Heart left ventricle (tissue), 16 donors: ENCODE measurements around the gene ZNF860. TPM values are rescaled to one million over a fixed set of nuclear protein-coding genes. Genes with fewer than 3 reads are reported as not detected.
A peak's percentile ranks its signal among the peaks of the same experiment; 100 is the strongest.

Experiments used
- ATAC-seq, 4 donors: fragments of 200-7000 bp; cut with Tn5 transposase; one replicate each; pipeline ENCODE4 v1.9.1; 2020 to 2022; ENCODE audit warnings: moderate library complexity in 4 of 4, mild to moderate bottlenecking in 3 of 4, moderate number of reproducible peaks in 1 of 4
- DNase-seq, 5 donors: peaks; one replicate each; pipeline ENCODE4 v3.0.0-alpha.2; 2020
- H3K27ac ChIP-seq, 12 donors: fragments of 200-600 bp; sonication (generic) in 4 of 12; one replicate each; pipeline versions ENCODE4 v1.5.0 to v1.8.0; 2016 to 2022; ENCODE audit warnings: mild to moderate bottlenecking in 2 of 12
- H3K27me3 ChIP-seq, 9 donors: fragments of 200-600 bp; sonication (generic) in 2 of 9; one replicate each; pipeline versions ENCODE4 v1.5.1 to v1.8.0; 2016 to 2022; ENCODE audit warnings: mild to moderate bottlenecking in 3 of 9
- H3K36me3 ChIP-seq, 9 donors: fragments of 200-600 bp; sonication (generic) in 2 of 9; one replicate each; pipeline versions ENCODE4 v1.5.0 to v1.8.0; 2018 to 2022; ENCODE audit warnings: mild to moderate bottlenecking in 2 of 9
- H3K4me1 ChIP-seq, 12 donors: fragments of 200-600 bp; sonication (generic) in 4 of 12; one replicate each; pipeline versions ENCODE4 v1.5.0 to v1.8.0; 2016 to 2022; ENCODE audit warnings: mild to moderate bottlenecking in 3 of 12
- H3K4me3 ChIP-seq, 12 donors: fragments of 200-600 bp; sonication (generic) in 4 of 12; one replicate each; pipeline versions ENCODE4 v1.5.0 to v1.8.0; 2017 to 2022; ENCODE audit warnings: mild to moderate bottlenecking in 9 of 12, moderate library complexity in 4 of 12
- H3K9me3 ChIP-seq, 12 donors: fragments of 200-600 bp; sonication (generic) in 4 of 12; one replicate each; pipeline versions ENCODE4 v1.5.0 to v1.8.0; 2016 to 2022; ENCODE audit warnings: mild to moderate bottlenecking in 1 of 12
- CTCF ChIP-seq, 12 donors: fragments of 200-600 bp; sonication (generic) in 4 of 12; IDR thresholded peaks; one replicate each; pipeline versions ENCODE4 v1.5.0 to v1.8.0; 2018 to 2022; ENCODE audit warnings: antibody characterized with exemption in 12 of 12, mild to moderate bottlenecking in 5 of 12
- POLR2A ChIP-seq, 2 donors: fragments of 450-650 bp; IDR thresholded peaks; one replicate each; pipeline ENCODE4 v1.6.1; 2017; ENCODE audit warnings: antibody characterized with exemption in 2 of 2, mild to moderate bottlenecking in 2 of 2, moderate library complexity in 2 of 2
- WGBS, 4 donors: extraction: QIAGEN DNeasy Blood & Tissue Kit in 2 of 4; methylation state at CpG; one replicate each; pipeline versions ENCODE4 v1.1.5 to v1.1.7; 2013 to 2018; 5-methylcytosine and 5-hydroxymethylcytosine counted together
- intact Hi-C, 10 donors: fragments of 100-400 bp; cut with DNase I; formaldehyde crosslinking; loops; one replicate each; pipeline versions ENCODE4 v1.11.1 to v1.14.2; 2022
- polyA plus RNA-seq, 2 donors: library from polyadenylated mRNA; stranded (reverse); fragments of 200-250 nt; gene quantifications; one replicate each; pipeline ENCODE4 v1.2.3, GENCODE V29; 2013
- total RNA-seq, 9 donors: library from RNA; depleted of rRNA in 2 of 9; stranded (reverse); fragments of >200 nt in 2 of 9; fragmentation: NEBNext Ultra II Directional in 3 of 9; extraction: Animal tissue kit (Norgen Biotek cat#: 25700) in 3 of 9; gene quantifications; one replicate each; pipeline versions ENCODE4 v1.1.0 to v1.2.4, GENCODE V29; 2016 to 2023
- donor health status: ischemic (EF 13 %, LVEDD 7.1; RV severe dilation, severe dysfunction).
- donor health status: healthy with polysubstance abuse.
- donor health status: DM: no; HTN: yes; CAD: no.
- donor health status: DM: no; HTN: no; CAD: no.
- donor health status: ischemic (EF 25% LVEDD 6.9; RV normal size, moderate dysfunction).
- donor health status: ischemic (EF 25% LVEDD 5.7; RV mildly dilated, moderate dysfunction).
- donor health status: healthy.
- donor health status: DM: yes; HTN: yes; CAD: no.
- donor health status: ischemic (EF 35%, LVEDD 5.7; RV mildly dilated, moderate dysfunction).
- donor health status: nonischemic (EF 11% LVEDD 7.7; RV severe dilation, severe dysfunction).
- donor health status: DM: yes; HTN: yes; CAD: no.
- donor health status: PGD.
- donor health status: ischemic (EF 29% LVEDD 5.4; RV normal size, mild dysfunction).
- donor health status: nonischemic (EF 23%, LVEDD 6.1; RV moderate dilation, normal function).

ZNF860 gene
- total and polyA plus RNA-seq, 11 donors: 0.08 to 0.53 (median 0.14) TPM; not detected in 4

GRCh38 chr3:31959951-31960792 lies 21.4 kb upstream of the ZNF860 start:
- no peak for DNase-seq
- TF ChIP-seq POLR2A (IDR thresholded peaks at IDR 0.05) (no peak), CTCF (IDR thresholded peaks at IDR 0.05) (no peak)
- peaks cover 0 to 12% (median 8%) of the 10 kb centered on the region in 12 donors for H3K9me3 ChIP-seq
- 33 to 45% (median 36%) methylated on average over 7 of the region's 7 CpGs for WGBS, 4 donors
- ATAC-seq: peak; percentile 36 to 61 (median 58)
- H3K27me3 ChIP-seq: no peaks in the 10 kb centered on the region
- H3K4me1 ChIP-seq: peaks cover 0 to 45% (median 28%) of the 10 kb centered on the region in 12 donors
- peak overlapping the region in 10 of 12 donors; percentile 12 to 52 (median 38) for H3K4me3 ChIP-seq
- intact Hi-C loops: no loop called here
- peak overlapping the region; percentile 23 to 83 (median 74) for H3K27ac ChIP-seq
- no peaks in the 10 kb centered on the region for H3K36me3 ChIP-seq

- DNase-seq (no peak), ATAC-seq (peak in 1 of 4 donors; percentile 34)
- TF ChIP-seq CTCF (IDR thresholded peaks at IDR 0.05) (no peak), POLR2A (IDR thresholded peaks at IDR 0.05) (no peak)
- no peaks in the 10 kb centered on the region for H3K27me3 ChIP-seq
- WGBS, 4 donors: 55 to 67% (median 64%) methylated on average over 4 of the region's 4 CpGs
- peak overlapping the region in 7 of 12 donors; percentile 74 to 83 (median 78) for H3K27ac ChIP-seq
- intact Hi-C loops: no loop called here
- peaks cover 0 to 4% (median under 1%) of the 10 kb centered on the region in 12 donors for H3K9me3 ChIP-seq
- no peaks in the 10 kb centered on the region for H3K36me3 ChIP-seq
- no peak overlapping the region for H3K4me3 ChIP-seq
- peaks cover 0 to 45% (median 28%) of the 10 kb centered on the region in 12 donors for H3K4me1 ChIP-seq
These were observed 20.6 kb upstream of the ZNF860 start for GRCh38 chr3:31960793-31961431.

GRCh38 chr3:31962801-31963205 lies 18.7 kb upstream of the ZNF860 start:
- no peaks in the 10 kb centered on the region for H3K27me3 ChIP-seq
- no peak overlapping the region for H3K4me3 ChIP-seq
- 63 to 76% (median 72%) methylated on average over 2 of the region's 2 CpGs for WGBS, 4 donors
- no peak overlapping the region for H3K27ac ChIP-seq
- ATAC-seq: no peak
- intact Hi-C loops: no loop called here
- no peaks in the 10 kb centered on the region for H3K9me3 ChIP-seq
- TF ChIP-seq POLR2A (IDR thresholded peaks at IDR 0.05): no peak
- TF ChIP-seq CTCF (IDR thresholded peaks at IDR 0.05): no peak
- DNase-seq: no peak
- H3K4me1 ChIP-seq: peaks cover 0 to 43% (median 26%) of the 10 kb centered on the region in 12 donors
- H3K36me3 ChIP-seq: no peaks in the 10 kb centered on the region

- ATAC-seq: no peak
- peaks cover 0 to 23% (median 3%) of the 10 kb centered on the region in 12 donors for H3K4me1 ChIP-seq
- TF ChIP-seq CTCF (IDR thresholded peaks at IDR 0.05) (no peak), POLR2A (IDR thresholded peaks at IDR 0.05) (no peak)
- WGBS, 4 donors: 82 to 91% (median 87%) methylated on average over 4 of the region's 4 CpGs
- H3K4me3 ChIP-seq: no peak overlapping the region
- no peaks in the 10 kb centered on the region for H3K36me3 ChIP-seq
- peak overlapping the region in 3 of 12 donors; percentile 47 to 61 (median 48) for H3K27ac ChIP-seq
- no peak for DNase-seq
- no peaks in the 10 kb centered on the region for H3K9me3 ChIP-seq
- no peaks in the 10 kb centered on the region for H3K27me3 ChIP-seq
- intact Hi-C loops: no loop called here
These were observed 14.5 kb upstream of the ZNF860 start for GRCh38 chr3:31966978-31967591.
